Renal cortex interstitium (tissue), 11 donors: ENCODE data around the gene PRKD1. TPM values are rescaled to one million over a fixed set of nuclear protein-coding genes. Genes with fewer than 3 reads are reported as not detected.

ENCODE experiments used
- DNase-seq, 11 donors: peaks; one replicate each; pipeline ENCODE4 v3.0.0-alpha.2; 2013; ENCODE audit warnings: low read depth in 9 of 11, low spot score in 4 of 11; ENCODE audit errors: extremely low read depth in 1 of 11
- polyA plus RNA-seq, 3 donors: library from polyadenylated mRNA; unstranded; fragments of 120-200 nt; gene quantifications; one replicate each; pipeline ENCODE4 v1.2.1, GENCODE V29; 2013; ENCODE audit not compliant: insufficient read length in 3 of 3

The PRKD1 gene
- polyA plus RNA-seq, 3 donors, result 30.7 to 33.0 (median 31.3) TPM

DNA sequence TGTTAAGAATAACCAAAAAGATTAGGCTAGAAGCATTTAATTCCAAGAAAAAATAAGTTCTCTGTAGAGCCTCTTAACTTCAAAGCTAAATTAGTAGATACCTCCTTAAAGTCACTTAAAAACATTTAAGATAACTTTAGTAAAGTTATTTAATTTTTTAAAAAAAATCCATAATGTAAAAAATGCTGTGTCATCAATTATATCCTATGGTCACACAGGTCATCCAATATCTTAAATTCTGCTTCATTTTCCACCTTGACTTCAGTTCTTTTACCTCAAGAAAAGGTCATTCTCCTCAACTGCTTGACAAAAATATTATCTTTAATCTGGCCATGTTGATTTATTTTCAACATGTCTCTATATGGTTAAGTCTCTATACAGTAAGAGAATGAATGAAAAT lies 274.3 kb downstream of the PRKD1 start:
- DNase-seq, result no peak

GRCh38 chr14:29652571-29652970 lies 275.1 kb downstream of the PRKD1 start:
- DNase-seq, result no peak

GRCh38 chr14:29650554-29651269 lies 276.9 kb downstream of the PRKD1 start:
- peak in 1 of 11 donors; percentile 5 for DNase-seq

GRCh38 chr14:29649170-29649569 lies 278.5 kb downstream of the PRKD1 start:
- DNase-seq, result no peak

DNA sequence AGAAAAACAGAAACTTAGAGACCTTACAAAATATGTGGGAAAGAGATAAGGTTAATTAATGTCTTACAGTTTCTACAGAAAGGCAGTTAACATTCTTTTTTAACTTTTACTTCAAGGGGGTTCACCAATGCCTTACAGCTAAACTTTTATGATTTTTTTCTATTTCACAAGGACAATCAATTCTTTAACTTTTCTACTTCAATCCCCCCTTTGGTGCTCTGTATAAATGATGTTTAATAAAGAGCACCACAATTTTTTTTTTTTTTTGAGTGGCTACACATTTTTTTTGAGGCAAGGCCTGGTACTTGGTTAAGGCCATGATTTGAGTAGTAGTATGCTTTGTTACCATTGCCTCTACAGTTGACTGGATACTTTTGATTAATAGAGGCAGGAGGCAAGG lies 279.6 kb downstream of the PRKD1 start:
- no peak for DNase-seq

- no peak for DNase-seq
Observed at GRCh38 chr14:29645117-29645516, 282.5 kb downstream of the PRKD1 start.

DNA sequence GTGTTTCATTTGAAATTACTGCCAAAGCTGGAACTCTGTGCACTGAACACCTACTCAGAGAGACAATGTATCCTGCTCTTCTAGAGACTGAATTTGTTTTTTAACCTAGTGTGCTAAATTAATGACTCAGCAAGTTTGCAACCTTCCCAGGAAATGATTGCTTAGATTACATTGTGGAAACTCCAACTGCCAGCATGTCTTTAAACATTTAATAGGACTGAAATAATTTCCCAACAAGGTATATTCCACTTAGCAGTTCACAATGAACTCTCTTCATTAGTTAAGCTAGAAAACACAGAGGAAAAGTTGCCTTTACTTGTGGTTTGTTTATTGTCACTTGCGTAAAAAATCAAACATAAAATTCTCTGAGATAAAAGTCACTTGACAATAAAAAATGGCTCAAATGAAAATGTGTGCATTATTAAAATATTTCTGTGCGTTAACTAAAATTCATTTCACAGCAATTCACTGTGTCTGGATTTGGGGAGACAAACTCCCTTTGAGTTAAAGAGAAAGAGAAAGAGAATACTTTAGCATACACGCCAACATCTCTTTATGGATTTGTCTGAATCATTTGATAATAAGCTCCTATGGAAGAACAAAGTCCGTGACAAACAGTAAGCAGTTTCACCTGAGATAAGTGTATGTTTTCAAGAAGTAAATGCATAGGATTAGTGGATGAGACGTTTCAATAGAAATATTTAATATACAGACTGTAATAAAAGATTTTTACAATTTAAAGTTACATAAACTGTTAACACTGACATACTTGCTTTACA lies 284.0 kb downstream of the PRKD1 start:
- peak in 1 of 11 donors; percentile 9 for DNase-seq

GRCh38 chr14:29637411-29637810 lies 290.2 kb downstream of the PRKD1 start:
- peak in 1 of 11 donors; percentile 8 for DNase-seq

- no peak for DNase-seq
Observed at GRCh38 chr14:29636870-29637269, 290.8 kb downstream of the PRKD1 start.

DNA sequence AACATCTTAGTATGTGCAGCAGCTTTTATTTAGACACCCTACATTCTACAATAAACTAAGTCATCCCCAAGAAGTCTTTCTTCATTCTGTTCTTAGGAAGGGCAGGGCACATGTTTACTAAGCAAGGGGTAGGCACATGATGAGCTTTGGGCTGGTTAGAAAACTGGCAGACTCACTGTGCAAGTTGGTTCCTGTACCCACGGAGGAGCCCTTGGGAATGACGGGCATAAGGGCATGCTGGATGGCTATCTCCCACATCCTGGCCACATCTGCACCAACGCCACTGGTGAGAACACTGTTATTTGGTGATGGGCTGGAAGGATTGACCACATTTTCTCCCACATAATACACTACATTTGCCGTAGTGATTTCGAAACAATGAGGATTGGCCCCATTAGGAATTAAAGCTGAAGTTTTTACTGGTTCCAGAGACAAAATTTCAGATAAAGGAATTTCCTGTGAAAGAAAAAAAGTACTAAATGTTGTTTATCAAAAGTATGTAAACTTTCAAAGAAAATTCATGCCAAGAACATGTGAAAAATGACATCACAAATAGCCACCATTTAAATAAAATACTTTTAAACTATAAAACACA lies 297.0 kb downstream of the PRKD1 start:
- DNase-seq, result no peak

DNA sequence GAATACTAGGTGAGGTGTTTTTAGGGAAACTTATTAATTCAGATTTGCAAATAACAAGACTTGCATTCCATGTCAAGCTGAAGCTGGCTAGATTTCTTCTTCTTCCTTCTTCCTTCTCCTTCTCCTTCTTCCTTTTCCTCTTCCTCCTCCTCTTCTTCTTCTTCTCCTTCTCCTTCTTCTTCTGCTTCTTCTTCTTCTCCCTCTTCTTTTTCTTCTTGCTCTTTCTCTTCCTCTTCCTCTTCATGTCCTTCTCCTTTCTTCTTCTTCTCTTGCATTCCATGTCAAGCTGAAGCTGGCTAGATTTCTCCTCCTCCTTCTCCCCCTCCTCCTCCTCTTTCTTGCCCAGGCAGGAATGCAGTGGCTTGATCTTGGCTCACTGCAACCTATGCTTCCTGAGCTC lies 297.8 kb downstream of the PRKD1 start:
- no peak for DNase-seq

DNA sequence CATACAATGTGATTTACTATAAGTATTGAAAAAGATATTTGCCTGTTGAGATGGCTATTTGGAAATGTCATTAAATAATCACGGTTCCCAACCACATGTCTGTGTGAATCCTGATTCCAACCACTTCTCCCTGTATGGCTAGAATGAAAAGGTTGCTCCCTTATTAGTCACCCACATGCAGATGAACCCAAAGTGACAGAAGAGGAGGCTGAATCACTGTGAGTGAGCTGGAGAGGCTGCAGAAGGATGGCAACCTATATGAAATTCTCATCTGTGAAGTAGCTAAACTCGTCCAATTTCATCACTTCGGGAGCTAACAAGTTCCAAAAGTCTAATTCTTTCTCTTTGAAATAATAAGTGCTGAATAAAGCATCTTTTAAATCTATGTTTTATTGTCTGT lies 300.5 kb downstream of the PRKD1 start:
- no peak for DNase-seq

DNA sequence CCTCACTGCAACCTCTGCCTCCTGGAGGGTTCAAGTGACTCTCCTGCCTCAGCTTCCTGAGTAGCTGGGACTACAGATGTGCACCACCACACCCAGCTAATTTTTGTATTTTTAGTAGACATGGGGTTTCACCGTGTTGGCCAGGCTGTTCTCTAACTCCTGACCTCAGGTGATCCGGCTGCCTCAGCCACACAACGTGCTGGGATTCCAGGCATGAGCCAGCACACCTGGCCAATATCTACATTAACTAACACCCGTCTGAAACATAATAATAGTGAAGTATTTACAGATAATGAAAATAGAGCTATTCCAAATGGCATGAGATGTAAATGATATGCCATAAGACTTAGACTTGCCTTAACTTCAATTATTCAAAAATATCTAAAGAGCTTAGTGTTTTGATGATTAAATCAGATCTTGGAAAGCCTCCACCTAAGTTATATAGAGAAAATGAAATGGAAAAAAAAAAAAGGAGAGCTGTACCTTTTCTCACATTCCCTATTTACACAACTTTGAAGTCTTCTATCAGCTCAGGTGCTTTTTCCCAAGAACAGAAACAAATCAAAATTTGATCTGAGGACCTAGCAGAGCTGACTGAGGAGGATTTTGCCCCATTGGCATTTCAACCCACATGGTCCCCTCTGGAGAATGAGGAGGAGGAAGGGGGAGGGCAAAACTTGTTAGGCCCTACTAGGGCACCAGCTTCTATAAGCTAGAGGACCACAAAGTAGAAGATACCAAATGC lies 309.2 kb downstream of the PRKD1 start:
- no peak for DNase-seq

GRCh38 chr14:29616922-29617321 lies 310.7 kb downstream of the PRKD1 start:
- no peak for DNase-seq

GRCh38 chr14:29608861-29609260 lies 318.8 kb downstream of the PRKD1 start:
- no peak for DNase-seq

DNA sequence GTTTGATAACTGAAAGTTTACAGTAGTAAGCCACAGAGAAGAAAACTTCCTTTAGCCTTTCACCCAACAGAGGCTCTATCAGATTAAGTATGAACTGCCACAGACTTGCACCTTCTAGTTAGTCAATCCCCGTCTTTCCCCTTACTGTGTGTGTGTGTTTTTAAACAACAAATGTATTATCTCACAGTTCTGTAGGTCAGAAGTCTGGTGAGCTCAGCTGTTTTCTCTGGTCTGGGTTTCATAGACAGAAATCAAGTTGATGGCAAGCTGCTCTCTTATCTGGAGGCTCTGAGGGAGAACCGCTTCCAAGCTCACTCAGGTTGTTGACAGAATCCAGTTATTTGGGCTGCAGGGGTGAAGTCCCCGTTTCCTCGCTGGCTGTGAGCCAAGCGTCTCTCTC lies 320.5 kb downstream of the PRKD1 start:
- DNase-seq, result no peak

- DNase-seq, result no peak
Observed at GRCh38 chr14:29603696-29604095, 324.0 kb downstream of the PRKD1 start.

GRCh38 chr14:29601616-29602015 lies 326.0 kb downstream of the PRKD1 start:
- DNase-seq, result no peak

- DNase-seq, result no peak
Observed at GRCh38 chr14:29587761-29588470, 339.7 kb downstream of the PRKD1 start.
